Osteoblast (primary cell): ENCODE data around the gene HOXC13. TPM values are rescaled to one million over a fixed set of nuclear protein-coding genes. Genes with fewer than 3 reads are reported as not detected.

Experiments
- DNase-seq: peaks from one replicate; pipeline ENCODE4 v3.0.0; 2011; ENCODE audit warnings: low spot score, mixed read lengths; ENCODE audit not compliant: insufficient read length; ENCODE audit errors: missing footprints
- H2AFZ ChIP-seq: 2 replicates; pipeline ENCODE4 v1.6.0; 2011; ENCODE audit warnings: mild to moderate bottlenecking, low read length
- H3K27ac ChIP-seq: 2 replicates; pipeline ENCODE4 v1.5.1; 2011; ENCODE audit warnings: mild to moderate bottlenecking, low read depth, low read length, moderate library complexity
- H3K27me3 ChIP-seq: 2 replicates; pipeline ENCODE4 v1.6.0; 2012; ENCODE audit warnings: mild to moderate bottlenecking, control low read depth, inconsistent platforms, low read length, moderate library complexity; ENCODE audit not compliant: insufficient read depth
- H3K36me3 ChIP-seq: 2 replicates; pipeline ENCODE4 v1.5.1; 2011; ENCODE audit warnings: mild to moderate bottlenecking, low read length, control low read depth, moderate library complexity; ENCODE audit not compliant: insufficient read depth
- H3K4me1 ChIP-seq: 2 replicates; pipeline ENCODE4 v1.5.1; 2011; ENCODE audit warnings: mild to moderate bottlenecking, low read length, control low read depth, moderate library complexity; ENCODE audit not compliant: insufficient read depth
- H3K4me2 ChIP-seq: 2 replicates; pipeline ENCODE4 v1.6.0; 2011; ENCODE audit warnings: mild to moderate bottlenecking, low read length; ENCODE audit not compliant: insufficient read depth
- H3K4me3 ChIP-seq: fragments of 200-600 bp; sonication (generic); 3 replicates; pipeline ENCODE4 v1.5.1; 2012; ENCODE audit warnings: mild to moderate bottlenecking, low read length, inconsistent platforms; ENCODE audit not compliant: insufficient read depth
- H3K79me2 ChIP-seq: 2 replicates; pipeline ENCODE4 v1.6.0; 2012; ENCODE audit warnings: mild to moderate bottlenecking, low read length, control low read depth, inconsistent platforms; ENCODE audit not compliant: insufficient read depth
- H3K9me3 ChIP-seq: 2 replicates; pipeline ENCODE4 v1.5.1; 2011; ENCODE audit warnings: low read depth, low read length, control low read depth
- H4K20me1 ChIP-seq: 2 replicates; pipeline ENCODE4 v1.6.0; 2012; ENCODE audit warnings: mild to moderate bottlenecking, low read length, control low read depth; ENCODE audit not compliant: insufficient read depth
- CTCF ChIP-seq: IDR thresholded peaks from 2 replicates; pipeline ENCODE4 v1.5.1; 2011; ENCODE audit warnings: mild to moderate bottlenecking, low read depth, low read length, moderate library complexity; ENCODE audit errors: extremely low read depth
- total RNA-seq: library from RNA; depleted of rRNA; stranded (reverse); fragments of >200 nt; gene quantifications from 2 replicates; pipeline ENCODE4 v1.2.3, GENCODE V29; 2012

Gene HOXC13, protein sequence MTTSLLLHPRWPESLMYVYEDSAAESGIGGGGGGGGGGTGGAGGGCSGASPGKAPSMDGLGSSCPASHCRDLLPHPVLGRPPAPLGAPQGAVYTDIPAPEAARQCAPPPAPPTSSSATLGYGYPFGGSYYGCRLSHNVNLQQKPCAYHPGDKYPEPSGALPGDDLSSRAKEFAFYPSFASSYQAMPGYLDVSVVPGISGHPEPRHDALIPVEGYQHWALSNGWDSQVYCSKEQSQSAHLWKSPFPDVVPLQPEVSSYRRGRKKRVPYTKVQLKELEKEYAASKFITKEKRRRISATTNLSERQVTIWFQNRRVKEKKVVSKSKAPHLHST
- total RNA-seq, result under 0.01 TPM in 1 of 2 replicates, not detected in the other

- peak; percentile 84 for DNase-seq
- no peaks in the 10 kb centered on the region for H3K79me2 ChIP-seq
- H4K20me1 ChIP-seq, result peaks cover 6% of the 10 kb centered on the region
- no peaks in the 10 kb centered on the region for H3K36me3 ChIP-seq
- peaks cover 98% of the 10 kb centered on the region for H3K27me3 ChIP-seq
- no peak for TF ChIP-seq CTCF
- no peak within 1 kb of the TSS for H3K4me3 ChIP-seq
- H2AFZ ChIP-seq, result no peak within 1 kb of the TSS
- no peaks in the 10 kb centered on the region for H3K4me1 ChIP-seq
- no peak within 1 kb of the TSS for H3K4me2 ChIP-seq
- H3K27ac ChIP-seq, result no peak within 1 kb of the TSS
- no peaks in the 10 kb centered on the region for H3K9me3 ChIP-seq
These were observed at the start of gene HOXC13 for GRCh38 chr12:53938326-53939140. HOXC13 (plus strand) TSS chr12:53938831; CDS start chr12:53938907, 76 bp downstream.

- H3K79me2 ChIP-seq, result no peaks in the 10 kb centered on the region
- TF ChIP-seq CTCF, result no peak
- no peak overlapping the region for H2AFZ ChIP-seq
- no peak overlapping the region for H3K27ac ChIP-seq
- DNase-seq, result no peak
- no peaks in the 10 kb centered on the region for H3K4me1 ChIP-seq
- H3K4me2 ChIP-seq, result no peak overlapping the region
- H3K9me3 ChIP-seq, result no peaks in the 10 kb centered on the region
- no peak overlapping the region for H3K4me3 ChIP-seq
- no peaks in the 10 kb centered on the region for H4K20me1 ChIP-seq
- H3K27me3 ChIP-seq, result peaks cover 67% of the 10 kb centered on the region
- H3K36me3 ChIP-seq, result no peaks in the 10 kb centered on the region
These were observed 48.5 kb upstream of the HOXC13 start for GRCh38 chr12:53890081-53890480.

GRCh38 chr12:53892762-53893395 is 45.8 kb upstream of the HOXC13 start:
- no peak for TF ChIP-seq CTCF
- H4K20me1 ChIP-seq, result no peaks in the 10 kb centered on the region
- no peak overlapping the region for H2AFZ ChIP-seq
- no peaks in the 10 kb centered on the region for H3K9me3 ChIP-seq
- H3K4me1 ChIP-seq, result no peaks in the 10 kb centered on the region
- H3K27ac ChIP-seq, result no peak overlapping the region
- H3K4me2 ChIP-seq, result no peak overlapping the region
- H3K36me3 ChIP-seq, result no peaks in the 10 kb centered on the region
- H3K27me3 ChIP-seq, result peaks cover 64% of the 10 kb centered on the region
- H3K79me2 ChIP-seq, result no peaks in the 10 kb centered on the region
- no peak for DNase-seq
- H3K4me3 ChIP-seq, result no peak overlapping the region
